H1 (cell line): ENCODE results near the gene ASXL1.

Experiments used
- BRCA1 ChIP-seq: IDR thresholded peaks from 2 replicates; pipeline ENCODE4 v1.6.1; 2012; ENCODE audit warnings: low read depth, low read length, improper control_type of control experiment
- CTCF ChIP-seq, 3 experiments: IDR thresholded peaks; 1 replicate in 2 of 3; 2 replicates in 1 of 3; pipeline versions ENCODE4 v1.5.1 to v1.6.1; 2011; ENCODE audit warnings: low read length in 3 of 3, mild to moderate bottlenecking in 3 of 3, inconsistent platforms in 2 of 3, low read depth in 1 of 3, moderate library complexity in 1 of 3; ENCODE audit not compliant: insufficient read depth in 1 of 3; ENCODE audit errors: control extremely low read depth in 1 of 3
- FOSL1 ChIP-seq: IDR thresholded peaks from 2 replicates; pipeline ENCODE4 v1.6.1; 2011; ENCODE audit warnings: mild to moderate bottlenecking, low read depth, low read length, moderate library complexity; ENCODE audit not compliant: insufficient read depth
- GTF2F1 ChIP-seq: IDR thresholded peaks from 2 replicates; pipeline ENCODE4 v1.6.1; 2012; ENCODE audit warnings: low read depth, low read length, improper control_type of control experiment, borderline replicate concordance
- MAFK ChIP-seq: IDR thresholded peaks from 2 replicates; pipeline ENCODE4 v1.6.1; 2012; ENCODE audit warnings: low read depth, mild to moderate bottlenecking, improper control_type of control experiment, low read length
- NRF1 ChIP-seq: IDR thresholded peaks from 2 replicates; pipeline ENCODE4 v1.6.1; 2011; ENCODE audit warnings: mild to moderate bottlenecking, low read depth, low read length, improper control_type of control experiment
- POLR2AphosphoS5 ChIP-seq: IDR thresholded peaks from 2 replicates; pipeline ENCODE4 v1.6.1; 2011; ENCODE audit warnings: low read depth, low read length
- RBBP5 ChIP-seq: IDR thresholded peaks from 2 replicates; pipeline ENCODE4 v1.7.1; 2012; ENCODE audit warnings: low read depth, mild to moderate bottlenecking, inconsistent platforms, low read length, moderate library complexity, borderline replicate concordance
- RFX5 ChIP-seq: IDR thresholded peaks from 2 replicates; pipeline ENCODE4 v1.6.1; 2011; ENCODE audit warnings: low read depth, low read length, improper control_type of control experiment, borderline replicate concordance
- SP4 ChIP-seq: IDR thresholded peaks from 2 replicates; pipeline ENCODE4 v1.6.1; 2012; ENCODE audit warnings: low read length, inconsistent platforms
- TF ChIP-seq, protein P1 (sequence below): IDR thresholded peaks from 2 replicates; pipeline ENCODE4 v1.6.1; 2012; ENCODE audit warnings: inconsistent platforms

DNA sequence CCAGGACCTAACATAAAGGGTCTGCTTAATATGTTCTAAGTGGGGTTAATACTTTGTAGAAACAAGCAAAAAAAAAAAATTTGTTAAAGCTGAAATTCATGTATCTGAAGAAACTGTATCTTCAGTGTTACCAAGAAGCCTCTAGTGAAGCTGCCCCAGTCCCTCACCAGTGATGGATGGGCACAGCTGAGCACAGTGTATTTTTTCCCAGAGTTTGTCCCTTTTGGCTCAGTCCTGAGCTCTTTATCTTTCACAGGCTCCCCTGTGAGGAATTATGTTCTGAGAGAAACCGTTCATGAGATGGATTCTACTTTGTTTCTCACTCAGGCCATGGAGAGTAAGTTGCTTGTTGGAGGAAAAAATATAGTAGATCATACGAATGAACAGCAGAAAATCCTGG lies 42.2 kb upstream of the ASXL1 start:
- TF ChIP-seq NRF1 (no peak), SP4 (no peak), CTCF (IDR thresholded peaks at IDR 0.05; ENCODE audit: control extremely low read depth in 1 of 3, insufficient read depth in 1 of 3, low read depth in 1 of 3, low read length in 3 of 3) (no peak), MAFK (no peak), GTF2F1 (no peak), RBBP5 (no peak), POLR2AphosphoS5 (no peak), BRCA1 (no peak), RFX5 (no peak), FOSL1 (no peak)
- TF ChIP-seq, protein P1, sequence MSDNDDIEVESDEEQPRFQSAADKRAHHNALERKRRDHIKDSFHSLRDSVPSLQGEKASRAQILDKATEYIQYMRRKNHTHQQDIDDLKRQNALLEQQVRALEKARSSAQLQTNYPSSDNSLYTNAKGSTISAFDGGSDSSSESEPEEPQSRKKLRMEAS = no peak
